A549 (cell line): ENCODE results near the gene RHOT1. TPM values are rescaled to one million over a fixed set of nuclear protein-coding genes. Genes with fewer than 3 reads are reported as not detected.
A peak's percentile ranks its signal among the peaks of the same experiment; 100 is the strongest.

Experiments used
- ATAC-seq, 2 experiments: fragments of 200-7000 bp in 1 of 2; fragments of >200 bp in 1 of 2; cut with Nextera tagmentation in 1 of 2; cut with Tn5 transposase in 1 of 2; 3 replicates each; pipeline versions ENCODE4 v1.8.0 to v1.9.1; 2018 to 2020; ENCODE audit warnings: mild to moderate bottlenecking in 1 of 2, moderate library complexity in 1 of 2
- CTCF ChIA-PET: fragments of 300-600 bp; sonication (Branson Sonifier 250); formaldehyde crosslinking; extraction: SDS; loops from one replicate; lab custom pipeline; 2021; ENCODE audit warnings: antibody characterized with exemption, inconsistent platforms; lab: Yijun Ruan, JAX
- POLR2A ChIA-PET: fragments of 350-600 bp; formaldehyde crosslinking; extraction: SDS; loops from one replicate; lab custom pipeline; 2021; ENCODE audit warnings: antibody characterized with exemption, inconsistent platforms; lab: Yijun Ruan, JAX
- DNase-seq, 2 experiments: peaks; one replicate each; pipeline versions ENCODE4 v3.0.0 to v3.0.0-alpha.2; 2011 to 2016; ENCODE audit warnings: low read depth in 1 of 2, low spot score in 1 of 2
- FAIRE-seq: peaks from 2 replicates; lab custom pipeline; 2011; peaks lifted over from hg19 to GRCh38; lab: Jason Lieb, UNC
- H3K27ac ChIP-seq, 2 experiments: fragments of >200 bp; sonication (Bioruptor Twin); formaldehyde crosslinking; 3 replicates each; pipeline ENCODE4 v1.5.1; 2016 to 2017
- H3K4me1 ChIP-seq: fragments of >200 bp; sonication (Bioruptor Twin); formaldehyde crosslinking; 3 replicates; pipeline ENCODE4 v1.6.1; 2016
- H3K4me2 ChIP-seq: fragments of >200 bp; sonication (Bioruptor Twin); formaldehyde crosslinking; 3 replicates; pipeline ENCODE4 v1.6.1; 2016
- H3K4me3 ChIP-seq: fragments of >200 bp; sonication (Bioruptor Twin); formaldehyde crosslinking; 3 replicates; pipeline ENCODE4 v1.5.1; 2016
- H3K9me3 ChIP-seq: fragments of >200 bp; sonication (Bioruptor Twin); formaldehyde crosslinking; 3 replicates; pipeline ENCODE4 v1.6.1; 2016
- BCL3 ChIP-seq: fragments of >200 bp; sonication (Bioruptor Twin); formaldehyde crosslinking; IDR thresholded peaks from 3 replicates; pipeline ENCODE4 v1.6.1; 2016
- CEBPB ChIP-seq, 2 experiments: fragments of >200 bp in 1 of 2; sonication (Bioruptor Twin) in 1 of 2; formaldehyde crosslinking in 1 of 2; IDR thresholded peaks; 2 replicates each; pipeline ENCODE4 v1.6.1; 2012 to 2016
- CHD2 ChIP-seq: fragments of 150-350 bp; IDR thresholded peaks from 2 replicates; pipeline ENCODE4 v1.6.1; 2014; ENCODE audit warnings: low read length; ENCODE audit not compliant: partially characterized antibody
- CHD4 ChIP-seq: fragments of 200-600 bp; sonication (generic); IDR thresholded peaks from 2 replicates; pipeline ENCODE4 v1.6.1; 2016; ENCODE audit warnings: antibody characterized with exemption, mild to moderate bottlenecking, borderline replicate concordance
- CTCF ChIP-seq: fragments of >200 bp; sonication (Bioruptor Twin); formaldehyde crosslinking; IDR thresholded peaks from 3 replicates; pipeline ENCODE4 v1.5.1; 2016
- EHF ChIP-seq: fragments of 250-450 bp; sonication (Bioruptor Pico); IDR thresholded peaks from 2 replicates; pipeline ENCODE4 v1.5.0; 2020; ENCODE audit warnings: mild to moderate bottlenecking
- ESRRA ChIP-seq: fragments of 150-350 bp; IDR thresholded peaks from 2 replicates; pipeline ENCODE4 v1.6.1; 2014; ENCODE audit warnings: mild to moderate bottlenecking, low read length, borderline replicate concordance
- FOSL2 ChIP-seq, 2 experiments: fragments of 450-650 bp in 1 of 2; fragments of >200 bp in 1 of 2; sonication (Bioruptor Twin) in 1 of 2; formaldehyde crosslinking; IDR thresholded peaks; 2 replicates each; pipeline versions ENCODE4 v1.5.0 to v1.6.1; 2016 to 2020; ENCODE audit warnings: mild to moderate bottlenecking in 1 of 2, moderate library complexity in 1 of 2
- GATA3 ChIP-seq: IDR thresholded peaks from 2 replicates; pipeline ENCODE4 v1.6.1; 2012; ENCODE audit warnings: borderline replicate concordance
- HDAC2 ChIP-seq: fragments of 200-600 bp; sonication (generic); IDR thresholded peaks from 2 replicates; pipeline ENCODE4 v1.6.1; 2016
- JUN ChIP-seq, 2 experiments: fragments of >200 bp; sonication (Bioruptor Twin); formaldehyde crosslinking; IDR thresholded peaks; 2 replicates in 1 of 2; 3 replicates in 1 of 2; pipeline ENCODE4 v1.6.1; 2016 to 2017
- MAZ ChIP-seq: fragments of 150-350 bp; IDR thresholded peaks from 2 replicates; pipeline ENCODE4 v1.6.1; 2014; ENCODE audit warnings: antibody characterized with exemption, low read depth, low read length, borderline replicate concordance
- NR3C1 ChIP-seq: fragments of >200 bp; sonication (Bioruptor Twin); formaldehyde crosslinking; IDR thresholded peaks from 3 replicates; pipeline ENCODE4 v1.6.1; 2017
- PBX3 ChIP-seq: IDR thresholded peaks from 2 replicates; pipeline ENCODE4 v1.6.1; 2012
- PHF8 ChIP-seq: fragments of 200-600 bp; sonication (generic); IDR thresholded peaks from 2 replicates; pipeline ENCODE4 v1.6.1; 2016; ENCODE audit warnings: low read depth, mild to moderate bottlenecking, antibody characterized with exemption, moderate library complexity, borderline replicate concordance
- POLR2AphosphoS2 ChIP-seq: conservative IDR thresholded peaks from 2 replicates; pipeline ENCODE4 v1.6.1; 2012; ENCODE audit warnings: low read length, improper control_type of control experiment, inconsistent platforms
- RCOR1 ChIP-seq: fragments of 150-350 bp; IDR thresholded peaks from 2 replicates; pipeline ENCODE4 v1.6.1; 2014; ENCODE audit warnings: antibody characterized with exemption, low read length, low read depth
- RNF2 ChIP-seq: fragments of 200-600 bp; sonication (generic); IDR thresholded peaks from 2 replicates; pipeline ENCODE4 v1.6.1; 2016; ENCODE audit warnings: low read depth, mild to moderate bottlenecking, antibody characterized with exemption, moderate library complexity, borderline replicate concordance
- SMC3 ChIP-seq: fragments of >200 bp; sonication (Bioruptor Twin); formaldehyde crosslinking; IDR thresholded peaks from 3 replicates; pipeline ENCODE4 v1.6.1; 2018; ENCODE audit warnings: inconsistent platforms
- TFCP2L1 ChIP-seq: fragments of 250-450 bp; sonication (Bioruptor Pico); IDR thresholded peaks from 2 replicates; pipeline ENCODE4 v1.5.0; 2021; ENCODE audit warnings: mild to moderate bottlenecking
- TP53 ChIP-seq: fragments of 250-450 bp; sonication (Bioruptor Pico); IDR thresholded peaks from 2 replicates; pipeline ENCODE4 v1.5.0; 2021; ENCODE audit warnings: mild to moderate bottlenecking, moderate library complexity
- USF2 ChIP-seq: fragments of 450-650 bp; IDR thresholded peaks from 2 replicates; pipeline ENCODE4 v1.6.1; 2014; ENCODE audit warnings: antibody characterized with exemption
- ZFP36 ChIP-seq: fragments of 450-650 bp; IDR thresholded peaks from 2 replicates; pipeline ENCODE4 v1.6.1; 2014; ENCODE audit warnings: borderline replicate concordance; ENCODE audit not compliant: partially characterized antibody
- WGBS: methylation state at CpG from one replicate; pipeline ENCODE4 v1.1.6; 2017; ENCODE audit errors: missing lambda C conversion rate; 5-methylcytosine and 5-hydroxymethylcytosine counted together
- polyA plus RNA-seq, 4 experiments: library from polyadenylated mRNA; depleted of rRNA in 3 of 4; stranded (reverse); fragments of >200 nt; fragmentation: RNase III in 1 of 4; extraction: RNeasy Plus Mini Kit Qiagen cat#74134 plus additional on column Dnase treatment in 1 of 4; gene quantifications; 2 replicates in 3 of 4; 3 replicates in 1 of 4; pipeline ENCODE4 v1.2.3, GENCODE V29; 2011 to 2017

RHOT1 gene
- polyA plus RNA-seq, 2 of the 4 experiments (the other 2 are of a cell fraction): 26.6 to 109 TPM

GRCh38 chr17:32110596-32110995 is 31.7 kb upstream of the RHOT1 start:
- no peak overlapping the region for H3K4me3 ChIP-seq
- 90% methylated on average over 21 of the region's 21 CpGs for WGBS
- no peak overlapping the region for H3K4me2 ChIP-seq
- ChIA-PET POLR2A (no interaction called here), CTCF (interaction anchor here (0.6 to 3.3 kb wide), 8 partner anchors 8 to 67 kb away, joined by 3 to 12 read pairs (median 4); no protein-coding TSS in a partner anchor)
- no peak overlapping the region for H3K27ac ChIP-seq
- no peak for TF ChIP-seq USF2
- no peak for TF ChIP-seq SMC3
- no peak for TF ChIP-seq ZFP36
- TF ChIP-seq JUN (IDR thresholded peaks at IDR 0.05): no peak
- no peak for TF ChIP-seq NR3C1
- TF ChIP-seq HDAC2: no peak
- TF ChIP-seq EHF (CRISPR knock-in tag): no peak
- no peak for TF ChIP-seq TFCP2L1 (CRISPR knock-in tag)
- no peak for TF ChIP-seq CEBPB (IDR thresholded peaks at IDR 0.05)
- no peak for TF ChIP-seq CHD4
- TF ChIP-seq PHF8: no peak
- TF ChIP-seq RNF2: no peak
- no peak for TF ChIP-seq TP53
- TF ChIP-seq PBX3: no peak
- no peak for TF ChIP-seq ESRRA
- TF ChIP-seq GATA3: no peak
- no peak for TF ChIP-seq MAZ
- FAIRE-seq (no peak), DNase-seq (no peak), ATAC-seq (no peak; a peak in 1 of 6 replicates)
- H3K4me1 ChIP-seq: 0 out of 3 replicates have a peak, but pooled peaks cover 4% of the 10 kb centered on the region
- no peaks in the 10 kb centered on the region for H3K9me3 ChIP-seq

GRCh38 chr17:32111141-32111771 is 31.0 kb upstream of the RHOT1 start:
- Histone ChIP-seq H3K9me3 (no peaks in the 10 kb centered on the region), H3K4me3 (no peak overlapping the region), H3K4me2 (peak overlapping the region; percentile 63), H3K4me1 (0 out of 3 replicates have a peak, but pooled peaks cover 4% of the 10 kb centered on the region), H3K27ac (no peak overlapping the region)
- TF ChIP-seq CHD2 (no peak), PBX3 (no peak), SMC3 (0 out of 3 replicates have a peak, but pooled peaks have one; percentile 10), CTCF (peak; percentile 28; the same call in 2 of the 3 replicates), PHF8 (no peak), POLR2AphosphoS2 (no peak), BCL3 (no peak), FOSL2 (IDR thresholded peaks at IDR 0.05) (no peak), FOSL2 (CRISPR knock-in tag; IDR thresholded peaks at IDR 0.05) (no peak), RCOR1 (no peak)
- DNase-seq (peak in 1 of 2 experiments; percentile 68), FAIRE-seq (no peak), ATAC-seq (peak; percentile 75 to 87)
- CTCF ChIA-PET: interaction anchor here (0.6 to 3.3 kb wide), 8 partner anchors 9 to 88 kb away, joined by 3 to 12 read pairs (median 4); no protein-coding TSS in a partner anchor
- POLR2A ChIA-PET: no interaction called here
- 50% methylated on average over 15 of the region's 18 CpGs for WGBS
